ENCODE results near the gene FLNB. TPM values are rescaled to one million over a fixed set of nuclear protein-coding genes. Genes with fewer than 3 reads are reported as not detected.

FLNB gene
- total RNA-seq, 1 experiment from 2014 or later = 127 TPM

DNA sequence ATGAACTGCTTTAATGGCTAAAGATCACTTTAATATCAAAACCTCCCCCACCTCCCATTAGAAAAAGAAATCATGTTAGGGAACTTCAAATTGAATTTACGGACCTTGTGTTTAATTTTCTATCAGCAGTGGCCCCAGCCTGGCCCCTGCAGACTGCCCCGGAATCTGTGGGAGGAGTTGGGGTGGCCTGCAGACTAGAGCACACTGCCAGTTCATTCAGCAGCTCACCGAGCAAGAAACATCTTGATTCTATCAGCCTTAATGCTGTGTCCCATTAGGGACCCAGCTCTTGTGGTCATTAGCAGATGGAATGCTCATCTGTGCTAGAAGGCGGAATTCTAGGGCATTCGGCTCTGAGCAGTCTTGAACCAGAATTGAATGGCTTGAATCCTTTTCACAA is 54.2 kb downstream of the FLNB start (continued):
- TF ChIP-seq ZNF671 (CRISPR knock-in tag; IDR thresholded peaks at IDR 0.05) (no peak), ZNF121 (CRISPR knock-in tag; IDR thresholded peaks at IDR 0.05) (no peak), CBFB (CRISPR knock-in tag; IDR thresholded peaks at IDR 0.05; ENCODE audit: low read depth) (no peak), OVOL2 (CRISPR knock-in tag; IDR thresholded peaks at IDR 0.05; ENCODE audit: borderline replicate concordance) (no peak), NFE2L1 (CRISPR knock-in tag; IDR thresholded peaks at IDR 0.05) (no peak), RELA (CRISPR knock-in tag; IDR thresholded peaks at IDR 0.05; ENCODE audit: borderline replicate concordance) (no peak)
- TF ChIP-seq, protein P1, sequence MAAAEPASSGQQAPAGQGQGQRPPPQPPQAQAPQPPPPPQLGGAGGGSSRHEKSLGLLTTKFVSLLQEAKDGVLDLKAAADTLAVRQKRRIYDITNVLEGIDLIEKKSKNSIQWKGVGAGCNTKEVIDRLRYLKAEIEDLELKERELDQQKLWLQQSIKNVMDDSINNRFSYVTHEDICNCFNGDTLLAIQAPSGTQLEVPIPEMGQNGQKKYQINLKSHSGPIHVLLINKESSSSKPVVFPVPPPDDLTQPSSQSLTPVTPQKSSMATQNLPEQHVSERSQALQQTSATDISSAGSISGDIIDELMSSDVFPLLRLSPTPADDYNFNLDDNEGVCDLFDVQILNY (CRISPR knock-in tag; IDR thresholded peaks at IDR 0.05) = no peak

DNA sequence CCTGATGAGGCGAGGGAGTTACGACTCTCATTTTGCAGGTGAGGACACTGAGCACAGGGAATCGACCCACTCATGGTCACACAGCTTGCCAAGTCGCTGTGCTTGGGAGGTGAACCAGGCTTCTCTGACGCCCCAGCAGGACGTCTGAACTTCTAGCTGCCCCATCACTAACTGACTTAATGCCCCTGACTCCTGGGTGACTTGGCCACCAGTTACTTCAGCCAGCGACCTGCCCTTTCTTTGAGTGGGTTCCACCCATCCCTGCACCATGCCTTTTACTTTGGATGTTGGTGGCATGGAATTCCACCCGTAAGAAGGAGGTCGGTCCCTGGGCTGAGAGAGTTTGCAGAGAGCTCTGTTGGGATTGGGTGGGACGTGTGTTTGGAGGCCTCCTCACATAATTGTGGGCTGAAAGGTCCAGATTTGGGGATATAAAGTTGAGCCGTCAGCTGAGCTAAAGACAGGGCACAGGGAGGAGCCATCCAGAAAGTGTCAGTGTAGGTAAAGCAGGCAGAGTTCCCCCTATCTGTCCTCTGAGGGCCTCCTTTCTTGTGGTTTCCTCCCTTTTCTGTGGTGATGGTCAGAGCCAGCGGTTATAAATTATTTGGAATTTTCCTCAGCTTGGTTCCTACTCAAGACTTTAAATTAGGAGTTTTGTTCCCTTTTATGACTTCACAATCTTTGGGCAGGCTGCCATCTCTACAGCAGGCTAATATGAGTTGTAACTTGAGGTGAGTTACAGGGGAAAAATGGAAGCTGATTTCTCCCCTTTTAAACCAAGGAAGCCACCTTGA is 55.0 kb downstream of the FLNB start:
- Mint-ChIP-seq H3K9me3 (no peaks in the 10 kb centered on the region), H3K27me3 (ENCODE audit: low read depth) (no peaks in the 10 kb centered on the region), H3K27ac (peak overlapping the region; percentile 54; the same call in 1 of the 2 replicates), H3K4me1 (peaks cover 79% of the 10 kb centered on the region), H3K36me3 (no peaks in the 10 kb centered on the region), H3K4me3 (no peak overlapping the region)
- POLR2A ChIA-PET = no interaction called here
- CTCF ChIA-PET = interaction anchor here (1.2 to 4.6 kb wide), 3 partner anchors 55 to 114 kb away, joined by 3 to 23 read pairs (median 6); partner anchors contain the start of gene FLNB
- ATAC-seq (peak; percentile 5; the same call in 1 of the 2 replicates), DNase-seq (ENCODE audit: low spot score) (no peak)
- TF ChIP-seq ZNF317 (CRISPR knock-in tag; IDR thresholded peaks at IDR 0.05; ENCODE audit: borderline replicate concordance, low read depth) (no peak), NFATC4 (CRISPR knock-in tag; IDR thresholded peaks at IDR 0.05) (no peak), FOXK1 (CRISPR knock-in tag; IDR thresholded peaks at IDR 0.05) (no peak), MXD4 (CRISPR knock-in tag; IDR thresholded peaks at IDR 0.05; ENCODE audit: borderline replicate concordance) (no peak), TP53 (CRISPR knock-in tag; IDR thresholded peaks at IDR 0.05) (no peak), SOX15 (CRISPR knock-in tag; IDR thresholded peaks at IDR 0.05) (no peak), FOXP1 (CRISPR knock-in tag; IDR thresholded peaks at IDR 0.05; ENCODE audit: borderline replicate concordance) (no peak), NR1H2 (CRISPR knock-in tag; IDR thresholded peaks at IDR 0.05) (no peak)
- TF ChIP-seq, protein P2, sequence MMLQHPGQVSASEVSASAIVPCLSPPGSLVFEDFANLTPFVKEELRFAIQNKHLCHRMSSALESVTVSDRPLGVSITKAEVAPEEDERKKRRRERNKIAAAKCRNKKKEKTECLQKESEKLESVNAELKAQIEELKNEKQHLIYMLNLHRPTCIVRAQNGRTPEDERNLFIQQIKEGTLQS (CRISPR knock-in tag; conservative IDR thresholded peaks at IDR 0.05) = no peak
- TF ChIP-seq, protein P1 (CRISPR knock-in tag; IDR thresholded peaks at IDR 0.05) = no peak
- TF ChIP-seq, protein P3, sequence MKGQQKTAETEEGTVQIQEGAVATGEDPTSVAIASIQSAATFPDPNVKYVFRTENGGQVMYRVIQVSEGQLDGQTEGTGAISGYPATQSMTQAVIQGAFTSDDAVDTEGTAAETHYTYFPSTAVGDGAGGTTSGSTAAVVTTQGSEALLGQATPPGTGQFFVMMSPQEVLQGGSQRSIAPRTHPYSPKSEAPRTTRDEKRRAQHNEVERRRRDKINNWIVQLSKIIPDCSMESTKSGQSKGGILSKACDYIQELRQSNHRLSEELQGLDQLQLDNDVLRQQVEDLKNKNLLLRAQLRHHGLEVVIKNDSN (CRISPR knock-in tag; IDR thresholded peaks at IDR 0.05) = no peak
- TF ChIP-seq, protein P4, sequence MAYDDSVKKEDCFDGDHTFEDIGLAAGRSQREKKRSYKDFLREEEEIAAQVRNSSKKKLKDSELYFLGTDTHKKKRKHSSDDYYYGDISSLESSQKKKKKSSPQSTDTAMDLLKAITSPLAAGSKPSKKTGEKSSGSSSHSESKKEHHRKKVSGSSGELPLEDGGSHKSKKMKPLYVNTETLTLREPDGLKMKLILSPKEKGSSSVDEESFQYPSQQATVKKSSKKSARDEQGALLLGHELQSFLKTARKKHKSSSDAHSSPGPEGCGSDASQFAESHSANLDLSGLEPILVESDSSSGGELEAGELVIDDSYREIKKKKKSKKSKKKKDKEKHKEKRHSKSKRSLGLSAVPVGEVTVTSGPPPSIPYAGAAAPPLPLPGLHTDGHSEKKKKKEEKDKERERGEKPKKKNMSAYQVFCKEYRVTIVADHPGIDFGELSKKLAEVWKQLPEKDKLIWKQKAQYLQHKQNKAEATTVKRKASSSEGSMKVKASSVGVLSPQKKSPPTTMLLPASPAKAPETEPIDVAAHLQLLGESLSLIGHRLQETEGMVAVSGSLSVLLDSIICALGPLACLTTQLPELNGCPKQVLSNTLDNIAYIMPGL (CRISPR knock-in tag; IDR thresholded peaks at IDR 0.05) = no peak
- TF ChIP-seq, protein P5, sequence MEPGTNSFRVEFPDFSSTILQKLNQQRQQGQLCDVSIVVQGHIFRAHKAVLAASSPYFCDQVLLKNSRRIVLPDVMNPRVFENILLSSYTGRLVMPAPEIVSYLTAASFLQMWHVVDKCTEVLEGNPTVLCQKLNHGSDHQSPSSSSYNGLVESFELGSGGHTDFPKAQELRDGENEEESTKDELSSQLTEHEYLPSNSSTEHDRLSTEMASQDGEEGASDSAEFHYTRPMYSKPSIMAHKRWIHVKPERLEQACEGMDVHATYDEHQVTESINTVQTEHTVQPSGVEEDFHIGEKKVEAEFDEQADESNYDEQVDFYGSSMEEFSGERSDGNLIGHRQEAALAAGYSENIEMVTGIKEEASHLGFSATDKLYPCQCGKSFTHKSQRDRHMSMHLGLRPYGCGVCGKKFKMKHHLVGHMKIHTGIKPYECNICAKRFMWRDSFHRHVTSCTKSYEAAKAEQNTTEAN (CRISPR knock-in tag; IDR thresholded peaks at IDR 0.05) = no peak
- TF ChIP-seq, protein P6, sequence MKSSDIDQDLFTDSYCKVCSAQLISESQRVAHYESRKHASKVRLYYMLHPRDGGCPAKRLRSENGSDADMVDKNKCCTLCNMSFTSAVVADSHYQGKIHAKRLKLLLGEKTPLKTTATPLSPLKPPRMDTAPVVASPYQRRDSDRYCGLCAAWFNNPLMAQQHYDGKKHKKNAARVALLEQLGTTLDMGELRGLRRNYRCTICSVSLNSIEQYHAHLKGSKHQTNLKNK (CRISPR knock-in tag; IDR thresholded peaks at IDR 0.05) = no peak
- TF ChIP-seq, protein P7, sequence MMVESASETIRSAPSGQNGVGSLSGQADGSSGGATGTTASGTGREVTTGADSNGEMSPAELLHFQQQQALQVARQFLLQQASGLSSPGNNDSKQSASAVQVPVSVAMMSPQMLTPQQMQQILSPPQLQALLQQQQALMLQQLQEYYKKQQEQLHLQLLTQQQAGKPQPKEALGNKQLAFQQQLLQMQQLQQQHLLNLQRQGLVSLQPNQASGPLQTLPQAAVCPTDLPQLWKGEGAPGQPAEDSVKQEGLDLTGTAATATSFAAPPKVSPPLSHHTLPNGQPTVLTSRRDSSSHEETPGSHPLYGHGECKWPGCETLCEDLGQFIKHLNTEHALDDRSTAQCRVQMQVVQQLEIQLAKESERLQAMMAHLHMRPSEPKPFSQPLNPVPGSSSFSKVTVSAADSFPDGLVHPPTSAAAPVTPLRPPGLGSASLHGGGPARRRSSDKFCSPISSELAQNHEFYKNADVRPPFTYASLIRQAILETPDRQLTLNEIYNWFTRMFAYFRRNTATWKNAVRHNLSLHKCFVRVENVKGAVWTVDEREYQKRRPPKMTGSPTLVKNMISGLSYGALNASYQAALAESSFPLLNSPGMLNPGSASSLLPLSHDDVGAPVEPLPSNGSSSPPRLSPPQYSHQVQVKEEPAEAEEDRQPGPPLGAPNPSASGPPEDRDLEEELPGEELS (CRISPR knock-in tag; IDR thresholded peaks at IDR 0.05) = no peak
- TF ChIP-seq, protein P8, sequence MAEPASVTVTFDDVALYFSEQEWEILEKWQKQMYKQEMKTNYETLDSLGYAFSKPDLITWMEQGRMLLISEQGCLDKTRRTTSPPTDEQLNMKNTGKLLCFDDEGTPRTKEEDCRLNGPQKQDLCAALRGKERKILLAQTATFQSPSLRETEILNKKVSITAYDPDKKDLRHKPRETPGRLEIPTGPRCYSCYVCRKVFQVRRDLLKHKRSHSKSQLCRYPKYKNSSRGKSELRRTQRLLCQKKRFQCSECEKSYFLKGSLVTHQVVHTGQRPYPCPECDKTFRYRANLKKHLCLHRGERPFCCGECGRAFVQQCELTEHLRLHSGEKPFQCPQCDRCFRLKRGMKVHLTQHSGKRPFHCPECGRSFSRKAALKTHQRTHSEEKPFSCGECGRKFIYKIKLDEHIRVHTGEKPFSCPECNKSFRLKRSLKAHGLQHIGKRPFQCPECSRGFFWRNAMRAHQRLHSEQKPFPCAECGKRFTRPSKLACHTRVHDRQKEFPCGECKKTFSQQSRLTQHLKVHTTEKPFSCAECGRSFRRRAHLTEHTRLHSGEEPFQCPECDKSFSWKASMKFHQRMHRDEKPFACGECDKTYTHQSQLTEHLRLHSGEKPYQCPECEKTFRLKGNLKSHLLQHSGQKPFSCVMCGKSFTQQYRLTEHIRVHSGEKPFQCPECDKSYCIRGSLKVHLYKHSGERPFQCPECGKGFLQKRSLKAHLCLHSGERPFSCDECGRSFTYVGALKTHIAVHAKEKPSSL (CRISPR knock-in tag; conservative IDR thresholded peaks at IDR 0.05) = no peak
- TF ChIP-seq, protein P9, sequence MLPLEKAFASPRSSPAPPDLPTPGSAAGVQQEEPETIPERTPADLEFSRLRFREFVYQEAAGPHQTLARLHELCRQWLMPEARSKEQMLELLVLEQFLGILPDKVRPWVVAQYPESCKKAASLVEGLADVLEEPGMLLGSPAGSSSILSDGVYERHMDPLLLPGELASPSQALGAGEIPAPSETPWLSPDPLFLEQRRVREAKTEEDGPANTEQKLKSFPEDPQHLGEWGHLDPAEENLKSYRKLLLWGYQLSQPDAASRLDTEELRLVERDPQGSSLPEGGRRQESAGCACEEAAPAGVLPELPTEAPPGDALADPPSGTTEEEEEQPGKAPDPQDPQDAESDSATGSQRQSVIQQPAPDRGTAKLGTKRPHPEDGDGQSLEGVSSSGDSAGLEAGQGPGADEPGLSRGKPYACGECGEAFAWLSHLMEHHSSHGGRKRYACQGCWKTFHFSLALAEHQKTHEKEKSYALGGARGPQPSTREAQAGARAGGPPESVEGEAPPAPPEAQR (CRISPR knock-in tag; IDR thresholded peaks at IDR 0.05) = no peak
